Activated CD4-positive, alpha-beta T cell treated with anti-CD3 and anti-CD28 coated beads, Interleukin-2, amount 50 U/mL, for 24 hours (primary cell): Measurements from ENCODE around the gene NOTUM.
"Not testable (repeated sequence)": the region's sequence is repeated elsewhere in the genome, so short reads cannot be mapped to it uniquely, and the experiment has no call there.

Experiments
- DNase-seq, 2 donors: peaks; one replicate each; pipeline ENCODE4 v3.0.0-alpha.2; 2020; ENCODE audit warnings: low read depth in 1 of 2, low spot score in 1 of 2

Gene NOTUM

GRCh38 chr17:81996757-81997441 lies 35.9 kb upstream of the NOTUM start:
- no peak for DNase-seq

GRCh38 chr17:81996232-81996756 lies 35.3 kb upstream of the NOTUM start:
- no peak for DNase-seq

GRCh38 chr17:81995463-81996231 lies 34.7 kb upstream of the NOTUM start:
- no peak for DNase-seq

- DNase-seq, result no peak
Measured at GRCh38 chr17:81994593-81995462, 33.8 kb upstream of the NOTUM start.

GRCh38 chr17:81993729-81994592 lies 33.0 kb upstream of the NOTUM start:
- DNase-seq, result no peak

GRCh38 chr17:81992306-81993102 lies 31.5 kb upstream of the NOTUM start:
- DNase-seq, result no peak

DNA sequence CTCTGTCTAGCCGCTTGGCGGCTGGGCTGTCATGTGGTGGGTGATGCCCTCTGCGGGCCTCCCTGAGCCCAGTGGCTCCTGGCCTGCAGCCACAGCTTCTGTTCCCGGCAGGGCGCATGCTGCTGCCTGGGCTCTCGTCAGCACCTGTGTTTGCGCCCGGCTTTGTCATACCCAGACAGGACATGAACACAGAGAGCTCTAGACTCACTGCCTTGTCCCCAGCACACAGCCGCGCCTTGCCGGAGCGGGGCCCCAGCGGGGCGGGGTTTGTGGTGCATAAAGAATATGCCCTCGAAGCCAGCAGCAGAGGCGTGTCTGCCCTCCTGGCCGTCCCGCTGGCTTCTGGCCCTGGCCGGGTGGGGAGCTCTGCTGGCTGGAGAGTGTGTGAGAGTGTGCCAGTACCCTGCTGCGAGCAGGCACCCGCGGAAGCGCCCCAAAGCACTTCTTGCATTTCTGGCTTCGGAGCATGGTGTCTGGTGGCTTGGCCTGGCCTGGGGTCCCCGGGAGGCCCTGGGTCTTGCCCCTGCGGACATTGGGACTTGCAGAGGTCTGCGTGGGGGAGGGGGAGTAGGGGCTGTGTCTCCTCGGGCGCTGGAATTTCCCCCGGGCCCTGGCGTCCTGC lies 30.8 kb upstream of the NOTUM start:
- no peak for DNase-seq

DNA sequence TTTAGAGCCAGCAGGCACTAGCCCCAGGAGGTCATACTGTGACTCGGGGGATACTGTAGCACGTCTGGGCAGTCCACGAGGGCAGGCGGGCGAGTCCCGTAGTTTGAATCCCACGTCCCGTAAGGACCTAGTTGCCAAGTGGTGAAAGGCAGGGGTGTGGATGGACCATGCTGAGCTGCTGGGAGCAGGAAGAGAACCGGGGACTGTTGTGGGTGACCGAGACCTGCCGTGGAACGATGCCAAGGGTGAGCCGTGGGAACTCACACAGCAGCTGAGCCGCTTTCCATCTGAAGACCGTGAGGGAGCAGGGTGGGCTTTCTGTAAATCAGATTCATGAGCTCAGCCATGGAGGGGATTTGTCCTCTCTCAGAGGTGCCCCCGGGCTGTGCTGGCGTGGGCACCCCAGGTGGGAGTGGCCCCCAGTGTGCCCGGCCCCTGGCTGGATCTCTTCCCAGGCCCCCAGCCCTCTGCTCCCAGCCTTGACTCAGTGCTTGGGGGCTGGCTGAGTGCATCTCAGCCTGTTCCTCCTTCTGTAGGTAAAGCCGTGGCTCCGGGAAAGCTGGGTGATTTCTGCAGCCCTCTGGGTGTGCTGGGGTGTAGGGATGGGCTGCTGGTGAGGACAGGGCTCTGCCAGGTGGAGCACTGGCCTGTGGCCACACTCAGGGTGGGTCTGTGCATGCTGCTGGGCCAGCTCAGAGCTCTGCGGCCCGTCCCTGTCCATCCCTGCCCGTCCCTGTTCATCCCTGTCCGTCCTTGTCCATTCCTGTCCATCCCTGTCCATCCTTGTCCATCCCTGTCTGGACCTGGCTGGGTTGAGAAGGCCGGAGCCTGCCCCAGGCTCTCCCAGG lies 30.1 kb upstream of the NOTUM start:
- no peak for DNase-seq

GRCh38 chr17:81987161-81987770 lies 26.3 kb upstream of the NOTUM start:
- DNase-seq, result no peak

- DNase-seq, result no peak
Measured at GRCh38 chr17:81986606-81987005, 25.6 kb upstream of the NOTUM start.

DNA sequence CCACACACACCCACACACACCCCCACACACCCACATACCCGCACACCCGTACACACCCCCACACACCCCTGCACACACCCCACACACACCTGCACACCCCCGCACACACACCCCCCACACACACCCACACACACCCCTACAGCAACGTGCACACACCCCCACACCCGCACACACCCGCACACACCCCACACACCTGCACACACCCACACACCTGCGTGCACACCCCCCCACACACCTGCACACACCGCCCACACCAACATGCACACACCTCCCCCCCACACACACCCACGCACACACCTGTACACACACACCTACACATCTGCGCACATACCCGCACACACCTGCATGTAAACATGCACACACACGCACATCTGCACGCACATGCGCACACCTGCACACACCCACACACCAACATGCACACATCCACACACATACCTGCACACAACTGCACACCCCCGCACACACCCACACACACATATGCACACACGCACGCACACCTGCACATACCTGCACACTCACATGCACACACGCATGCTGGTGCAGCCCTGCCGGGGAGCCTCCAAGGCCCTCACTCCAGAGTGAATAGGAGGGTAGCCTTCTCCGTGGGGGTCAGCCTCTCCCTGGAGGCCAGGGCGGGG lies 23.9 kb upstream of the NOTUM start:
- no peak for DNase-seq

GRCh38 chr17:81983639-81984373 lies 22.8 kb upstream of the NOTUM start:
- no peak for DNase-seq

DNA sequence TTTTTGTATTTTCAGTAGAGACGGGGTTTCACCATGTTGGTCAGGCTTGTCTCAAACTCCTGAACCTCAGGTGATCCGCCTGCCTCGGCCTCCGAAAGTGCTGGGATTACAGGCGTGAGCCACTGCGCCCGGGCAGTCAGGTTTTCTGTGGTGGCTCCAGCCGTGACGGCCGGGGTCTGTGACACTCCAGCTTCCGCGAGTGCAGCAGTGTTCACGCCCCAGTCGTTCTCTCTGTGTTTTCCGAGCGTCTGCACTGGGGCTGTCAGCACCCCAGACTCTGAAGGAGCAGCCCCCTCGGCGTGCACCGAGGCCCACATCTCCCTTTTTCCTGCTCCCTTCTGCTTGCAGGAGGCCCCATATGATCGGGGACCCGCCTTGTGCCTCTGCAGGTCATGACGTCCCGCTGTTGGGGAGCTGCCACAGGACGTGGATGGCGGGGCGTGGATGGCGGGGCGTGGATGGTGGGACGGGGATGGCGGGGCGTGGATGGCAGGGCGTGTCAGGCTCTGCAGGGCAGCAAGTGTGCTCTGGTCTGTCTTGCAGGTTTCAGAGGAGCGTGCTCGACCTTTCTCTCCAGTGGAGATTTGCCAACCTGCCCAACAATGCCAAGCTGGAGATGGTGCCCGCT lies 22.1 kb upstream of the NOTUM start:
- DNase-seq, result no peak

DNA sequence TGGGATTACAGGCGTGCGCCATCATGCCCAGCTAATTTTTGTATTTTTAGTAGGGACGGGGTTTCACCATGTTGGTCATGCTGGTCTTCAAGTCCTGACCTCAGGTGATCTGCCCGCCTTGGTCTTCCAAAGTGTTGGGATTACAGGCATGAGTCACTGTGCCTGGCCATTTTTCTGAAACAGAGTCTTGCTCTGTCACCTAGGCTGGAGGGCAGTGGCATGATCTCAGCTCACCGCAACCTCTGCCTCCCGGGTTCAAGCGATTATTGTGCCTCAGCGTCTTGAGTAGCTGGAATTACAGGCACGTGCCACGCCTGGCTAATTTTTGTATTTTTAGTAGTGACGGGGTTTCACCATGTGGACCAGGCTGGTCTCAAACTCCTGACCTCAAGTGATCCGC lies 20.5 kb upstream of the NOTUM start:
- DNase-seq, result not testable (repeated sequence)

GRCh38 chr17:81980707-81981343 lies 19.8 kb upstream of the NOTUM start:
- DNase-seq, result no peak

DNA sequence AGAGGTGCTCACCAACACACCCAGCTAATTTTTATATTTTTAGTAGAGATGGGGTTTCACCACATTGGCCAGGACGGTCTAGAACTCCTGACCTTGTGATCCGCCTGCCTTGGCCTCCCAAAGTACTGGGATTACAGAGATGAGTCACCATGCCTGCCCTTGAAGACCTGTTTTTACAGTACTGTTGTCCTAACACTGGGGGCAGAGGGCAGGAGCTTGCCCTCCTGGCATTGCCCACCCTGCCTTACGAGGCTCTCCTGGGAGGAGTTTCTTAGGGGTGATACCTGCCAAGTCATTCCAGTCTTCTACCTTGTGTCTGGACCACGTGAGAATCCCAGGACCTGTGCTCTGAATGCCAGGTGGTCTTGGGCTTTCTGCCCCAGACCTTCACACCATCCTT lies 19.1 kb upstream of the NOTUM start:
- DNase-seq, result no peak
